ENCODE results near the gene KIAA0930.

Gene KIAA0930

GRCh38 chr22:45235851-45236342, 4.8 kb downstream of the KIAA0930 start:
- no peak for DNase-seq

GRCh38 chr22:45235101-45235777, 5.5 kb downstream of the KIAA0930 start:
- no peak for DNase-seq

GRCh38 chr22:45233827-45234226, 6.9 kb downstream of the KIAA0930 start:
- DNase-seq = no peak

- DNase-seq = no peak
Measured at GRCh38 chr22:45233386-45233785, 7.3 kb downstream of the KIAA0930 start.

- no peak for DNase-seq
Measured at GRCh38 chr22:45231293-45231692, 9.4 kb downstream of the KIAA0930 start.

GRCh38 chr22:45230026-45230721, 10.5 kb downstream of the KIAA0930 start:
- no peak for DNase-seq

- no peak for DNase-seq
Measured at GRCh38 chr22:45229181-45229580, 11.5 kb downstream of the KIAA0930 start.

GRCh38 chr22:45228401-45228754, 12.3 kb downstream of the KIAA0930 start:
- no peak for DNase-seq

GRCh38 chr22:45227645-45228400, 12.9 kb downstream of the KIAA0930 start:
- no peak for DNase-seq

GRCh38 chr22:45226503-45227186, 14.0 kb downstream of the KIAA0930 start:
- DNase-seq = no peak

- DNase-seq = no peak
Measured at GRCh38 chr22:45225732-45226502, 14.8 kb downstream of the KIAA0930 start.

- no peak for DNase-seq
Measured at GRCh38 chr22:45224988-45225731, 15.5 kb downstream of the KIAA0930 start.

GRCh38 chr22:45224331-45224730, 16.4 kb downstream of the KIAA0930 start:
- DNase-seq = no peak

- DNase-seq = no peak
Measured at GRCh38 chr22:45223304-45224117, 17.2 kb downstream of the KIAA0930 start.

- no peak for DNase-seq
Measured at GRCh38 chr22:45221201-45221600, 19.5 kb downstream of the KIAA0930 start.

GRCh38 chr22:45218976-45219375, 21.7 kb downstream of the KIAA0930 start:
- peak; percentile 32 for DNase-seq

GRCh38 chr22:45217806-45218205, 22.9 kb downstream of the KIAA0930 start:
- no peak for DNase-seq

GRCh38 chr22:45217345-45217744, 23.3 kb downstream of the KIAA0930 start:
- DNase-seq = no peak

- no peak for DNase-seq
Measured at GRCh38 chr22:45216133-45217003, 24.3 kb downstream of the KIAA0930 start.
